HG03442 (cell line): ENCODE data around the gene SLC23A2.
A peak's percentile ranks its signal among the peaks of the same experiment; 100 is the strongest.

Experiments used
- ATAC-seq: cut with Tn5 transposase; IDR thresholded peaks from one replicate; pipeline ENCODE4 v1.9.1; 2021; ENCODE audit warnings: mild to moderate bottlenecking, moderate library complexity; ENCODE audit not compliant: unreplicated experiment

The SLC23A2 gene

GRCh38 chr20:4821590-4821989 is 179.7 kb downstream of the SLC23A2 start:
- no peak for ATAC-seq

GRCh38 chr20:4820806-4821518 is 180.3 kb downstream of the SLC23A2 start:
- ATAC-seq = no peak

- no peak for ATAC-seq
Measured at GRCh38 chr20:4819901-4820300, 181.4 kb downstream of the SLC23A2 start.

GRCh38 chr20:4817230-4817671 is 184.1 kb downstream of the SLC23A2 start:
- no peak for ATAC-seq

- no peak for ATAC-seq
Measured at GRCh38 chr20:4815628-4816027, 185.7 kb downstream of the SLC23A2 start.

GRCh38 chr20:4814696-4815252 is 186.5 kb downstream of the SLC23A2 start:
- peak; percentile 46 for ATAC-seq

- ATAC-seq = peak; percentile 38
Measured at GRCh38 chr20:4813863-4814695, 187.2 kb downstream of the SLC23A2 start.

- ATAC-seq = no peak
Measured at GRCh38 chr20:4813076-4813862, 188.0 kb downstream of the SLC23A2 start.

- ATAC-seq = no peak
Measured at GRCh38 chr20:4812641-4813075, 188.7 kb downstream of the SLC23A2 start.

GRCh38 chr20:4812216-4812615 is 189.1 kb downstream of the SLC23A2 start:
- no peak for ATAC-seq

GRCh38 chr20:4811661-4812181 is 189.6 kb downstream of the SLC23A2 start:
- no peak for ATAC-seq

- no peak for ATAC-seq
Measured at GRCh38 chr20:4811257-4811656, 190.1 kb downstream of the SLC23A2 start.

- no peak for ATAC-seq
Measured at GRCh38 chr20:4810426-4811019, 190.8 kb downstream of the SLC23A2 start.

- ATAC-seq = no peak
Measured at GRCh38 chr20:4809707-4810106, 191.6 kb downstream of the SLC23A2 start.

- ATAC-seq = no peak
Measured at GRCh38 chr20:4808872-4809271, 192.4 kb downstream of the SLC23A2 start.

GRCh38 chr20:4805663-4806449 is 195.5 kb downstream of the SLC23A2 start:
- no peak for ATAC-seq

- no peak for ATAC-seq
Measured at GRCh38 chr20:4802527-4802926, 198.8 kb downstream of the SLC23A2 start.
